ENCODE measurements around the gene IL4R.
A peak's percentile ranks its signal among the peaks of the same experiment; 100 is the strongest.

Gene IL4R

DNA sequence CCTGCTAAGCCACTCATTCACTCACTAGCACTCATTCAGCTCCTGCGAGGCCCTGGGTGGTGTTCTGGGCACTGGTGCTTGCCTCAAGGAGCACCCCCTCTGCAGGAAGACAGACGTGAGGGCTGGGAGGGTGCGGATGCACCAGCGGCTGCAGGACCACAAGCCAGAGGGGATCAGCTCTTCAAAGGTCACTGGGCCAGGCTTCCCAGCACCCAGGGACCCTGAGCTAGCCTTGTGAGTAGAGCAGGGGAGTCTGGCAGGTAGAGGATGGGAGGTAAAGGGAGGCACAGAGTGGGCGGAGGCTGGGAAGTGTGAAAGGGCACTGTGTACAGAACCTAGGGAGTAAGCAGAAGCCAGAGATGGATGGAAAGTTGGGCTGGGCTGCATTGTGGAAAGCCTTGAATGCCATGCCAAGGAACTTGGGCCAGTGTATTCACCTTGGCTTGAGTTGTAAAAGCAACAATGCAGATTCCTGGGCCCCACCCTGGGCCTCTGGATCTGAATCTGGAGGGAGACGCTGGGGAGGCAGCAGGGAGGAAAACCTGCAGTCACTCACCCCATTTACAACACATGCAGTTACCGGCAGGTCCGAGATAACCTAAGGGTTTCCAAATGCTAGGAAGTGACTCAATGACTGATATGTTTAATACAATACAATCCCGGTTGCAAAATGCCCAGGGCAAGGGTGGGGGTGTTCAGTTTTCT is 1.7 kb downstream of the IL4R start:
- FAIRE-seq = no peak
- DNase-seq (ENCODE audit: insufficient read length, low spot score) = peak; percentile 61

DNA sequence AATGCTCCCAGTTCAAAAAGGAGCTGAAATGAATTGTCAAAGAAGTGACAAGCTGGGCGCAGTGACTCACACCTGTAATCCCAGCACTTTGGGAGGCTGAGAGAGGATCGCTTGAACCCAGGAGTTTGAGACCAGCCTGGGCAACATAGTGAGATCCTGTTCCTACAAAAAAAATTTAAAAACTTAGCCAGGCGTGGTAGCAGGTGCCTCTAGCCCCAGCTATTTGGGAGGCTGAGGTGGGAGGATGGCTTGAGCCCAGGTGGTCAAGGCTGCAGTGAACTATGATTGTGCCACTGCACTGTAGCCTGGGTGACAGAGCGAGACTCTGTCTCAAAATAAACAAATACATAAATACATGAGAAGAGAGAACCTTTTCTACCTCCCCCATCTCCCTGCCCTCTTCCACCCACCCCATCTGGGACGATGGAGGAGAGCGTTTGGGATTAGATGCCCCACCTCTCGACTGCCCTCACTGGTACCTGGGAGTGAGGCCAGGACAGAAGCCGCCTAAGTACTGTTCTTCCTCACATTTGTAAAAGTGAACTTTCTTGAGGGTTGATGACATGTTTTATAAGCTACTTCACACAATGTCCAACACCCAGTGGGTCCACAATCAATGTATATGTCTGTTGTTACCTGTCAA is 2.4 kb downstream of the IL4R start:
- FAIRE-seq = no peak
- no peak for DNase-seq (ENCODE audit: insufficient read length, low spot score)
- no peak for TF ChIP-seq POLR2A (IDR thresholded peaks at IDR 0.05; ENCODE audit: low read depth, low read length)

More for the DNA sequence above, 1.7 kb downstream of the IL4R start:
- no peak for TF ChIP-seq POLR2A (IDR thresholded peaks at IDR 0.05; ENCODE audit: low read depth, low read length)

DNA sequence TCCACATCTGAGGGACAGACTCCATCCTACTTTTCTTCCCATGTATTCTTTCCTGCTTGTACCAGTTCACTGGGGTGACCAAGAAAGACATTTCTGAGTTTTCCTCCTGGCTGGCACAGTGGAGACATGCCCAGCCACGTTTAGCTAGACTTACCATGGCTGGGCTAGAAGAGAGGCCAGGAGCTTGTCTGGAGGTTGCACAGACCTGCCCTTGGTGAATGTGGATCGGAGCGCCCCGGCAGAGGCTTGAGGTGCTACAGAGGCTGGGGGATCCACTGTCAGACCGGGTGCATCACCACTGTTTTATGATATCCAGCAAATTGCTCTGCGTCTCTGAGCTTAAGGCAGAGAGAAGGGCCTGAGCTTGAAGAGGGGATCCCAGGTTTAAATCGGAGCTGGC is 3.5 kb downstream of the IL4R start:
- DNase-seq (ENCODE audit: insufficient read length, low spot score) (no peak), FAIRE-seq (no peak)
- TF ChIP-seq POLR2A (IDR thresholded peaks at IDR 0.05; ENCODE audit: low read depth, low read length) = no peak

DNA sequence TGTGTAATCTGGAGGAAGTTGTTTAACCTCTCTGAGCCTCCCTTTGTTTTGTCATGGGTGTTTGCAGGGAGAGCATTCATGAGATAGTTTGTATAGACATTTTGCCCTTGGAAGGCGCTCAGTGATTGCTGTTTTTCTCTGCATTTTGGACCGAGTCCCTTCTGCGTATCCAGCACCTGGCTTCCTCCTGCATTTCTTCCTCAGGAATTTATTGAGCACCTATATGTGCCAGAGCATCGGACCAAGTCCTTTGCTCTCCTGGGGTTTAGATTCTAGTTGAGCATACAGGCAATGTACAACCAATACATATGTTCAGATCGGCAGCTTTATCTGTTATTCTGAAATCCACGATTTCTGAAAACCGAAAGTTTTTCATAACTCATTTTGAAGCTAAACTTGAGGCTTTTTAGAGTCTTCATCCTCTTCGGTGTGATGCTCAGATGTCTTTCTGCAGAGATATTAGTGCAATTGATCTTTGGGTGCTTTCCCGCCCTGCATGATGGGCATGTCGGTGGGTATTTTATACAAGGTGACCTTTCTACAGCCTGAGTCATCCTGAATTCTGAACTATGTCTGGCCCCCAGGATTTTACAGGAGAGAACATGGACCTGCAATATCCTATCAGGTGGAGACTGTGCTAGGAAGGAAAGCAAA is 4.1 kb downstream of the IL4R start:
- no peak for TF ChIP-seq POLR2A (IDR thresholded peaks at IDR 0.05; ENCODE audit: low read depth, low read length)
- FAIRE-seq = no peak

DNA sequence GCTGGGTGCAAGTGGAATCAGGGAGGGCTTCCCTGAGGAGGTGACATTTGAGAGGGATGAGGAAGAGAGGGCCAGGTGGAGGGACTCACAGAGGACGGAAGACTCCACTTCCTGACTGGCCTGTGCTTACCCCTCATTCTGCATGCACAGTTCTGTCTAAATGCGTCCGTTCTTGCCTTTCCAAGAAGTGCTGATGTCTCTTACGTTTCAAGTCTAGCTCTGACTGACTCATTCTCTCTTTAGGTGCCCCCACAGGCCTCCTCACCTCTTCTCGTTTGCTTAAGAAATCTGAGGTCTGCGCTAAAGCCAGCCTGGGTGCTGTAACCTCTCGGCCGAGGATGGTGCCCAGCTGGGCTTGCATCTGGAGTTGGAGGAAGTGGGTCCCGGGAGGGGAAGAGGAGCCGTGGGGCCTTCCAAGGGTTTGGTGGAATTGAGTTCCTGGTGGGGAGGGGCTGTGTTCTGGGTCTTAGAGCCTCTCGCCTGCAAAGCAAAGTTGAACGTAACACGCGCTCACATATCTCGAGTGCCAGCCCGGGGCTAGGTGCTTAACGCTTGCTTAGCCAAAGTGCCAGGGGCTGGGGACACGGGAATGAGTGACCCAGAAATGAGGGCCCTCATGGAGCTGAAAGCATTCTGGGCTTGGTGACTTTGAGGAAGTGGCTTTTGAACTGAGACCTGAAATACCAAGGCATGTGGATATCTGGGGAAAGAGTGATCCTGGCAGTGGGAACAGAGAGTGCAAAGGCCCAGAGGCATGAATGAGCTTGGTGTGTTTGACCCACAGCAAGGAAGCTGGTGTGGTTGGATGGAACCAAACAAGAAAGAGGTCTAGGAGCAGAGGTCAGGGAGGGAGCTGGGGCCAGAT is 4.8 kb downstream of the IL4R start:
- TF ChIP-seq POLR2A (IDR thresholded peaks at IDR 0.05; ENCODE audit: low read depth, low read length) = no peak
- FAIRE-seq (no peak), DNase-seq (ENCODE audit: insufficient read length, low spot score) (no peak)

More for the DNA sequence above, 4.1 kb downstream of the IL4R start:
- no peak for DNase-seq (ENCODE audit: insufficient read length, low spot score)

DNA sequence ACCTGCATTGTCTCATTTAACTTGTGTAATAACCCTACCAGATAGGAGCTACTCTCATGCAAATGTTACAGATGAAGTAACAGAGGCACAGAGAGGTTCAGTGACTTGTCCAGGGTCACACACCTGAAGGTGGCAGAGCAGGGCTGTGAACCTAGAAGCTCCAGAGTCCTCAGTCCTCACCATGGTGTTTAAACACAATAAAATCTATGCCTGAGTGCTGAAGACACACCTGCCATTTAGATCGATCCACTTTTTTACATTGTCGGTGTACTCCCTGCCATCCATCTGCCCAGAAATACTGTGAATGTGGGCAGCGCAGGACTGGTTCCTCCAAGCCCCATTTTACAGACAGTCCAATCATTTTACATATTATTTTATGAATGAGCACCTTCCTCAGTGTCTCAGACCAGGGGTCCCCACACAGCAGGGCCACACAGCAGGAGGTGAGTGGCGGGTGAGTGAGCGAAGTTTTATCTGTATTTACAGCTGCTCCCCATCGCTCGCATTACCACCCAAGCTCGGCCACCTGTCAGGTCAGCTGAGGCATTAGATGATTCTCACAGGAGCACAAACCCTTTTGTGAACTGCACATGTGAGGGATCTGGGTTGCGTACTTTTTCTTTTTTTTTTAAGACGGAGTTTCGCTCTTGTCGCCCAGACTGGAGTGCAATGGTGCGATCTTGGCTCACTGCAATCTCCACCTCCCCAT is 5.6 kb downstream of the IL4R start:
- DNase-seq (ENCODE audit: insufficient read length, low spot score) (no peak), FAIRE-seq (no peak)
- TF ChIP-seq POLR2A (IDR thresholded peaks at IDR 0.05; ENCODE audit: low read depth, low read length) = no peak

DNA sequence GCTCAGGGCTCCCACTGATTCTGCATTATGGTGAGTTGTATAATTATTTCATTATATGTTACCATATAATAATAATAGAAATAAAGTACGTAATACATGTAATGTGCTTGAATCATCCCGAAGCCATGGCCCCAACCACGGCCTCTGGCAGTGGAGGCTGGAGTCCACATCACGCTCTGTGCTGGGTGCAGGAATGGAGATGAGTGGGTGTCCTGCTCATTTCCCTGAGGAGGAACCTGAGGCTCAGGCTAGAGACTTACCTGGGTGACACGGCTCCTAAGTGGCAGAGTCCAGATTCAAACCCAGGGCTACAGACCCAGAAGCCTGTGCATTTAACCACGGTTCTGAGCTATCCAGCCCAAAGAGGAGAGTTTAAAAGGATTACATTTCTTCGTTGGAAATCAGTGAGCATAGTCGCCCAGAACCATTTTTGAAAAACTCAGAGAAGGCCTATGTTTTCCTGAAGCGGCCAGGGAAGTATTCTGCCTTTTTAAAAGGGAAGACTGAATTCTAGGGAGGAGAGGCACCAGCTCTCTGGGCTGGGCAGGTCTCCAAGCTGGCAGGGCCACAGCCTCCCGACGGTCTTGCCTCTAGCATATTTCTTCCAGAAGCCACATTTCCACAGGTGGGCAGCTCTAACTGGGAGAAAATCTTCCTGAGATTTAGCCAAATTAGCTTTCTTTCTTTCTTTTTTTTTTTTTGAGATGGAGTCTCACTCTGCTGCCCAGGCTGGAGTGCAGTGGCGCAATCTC is 6.7 kb downstream of the IL4R start:
- DNase-seq (ENCODE audit: insufficient read length, low spot score) = no peak
- FAIRE-seq = no peak
- no peak for TF ChIP-seq POLR2A (IDR thresholded peaks at IDR 0.05; ENCODE audit: low read depth, low read length)

DNA sequence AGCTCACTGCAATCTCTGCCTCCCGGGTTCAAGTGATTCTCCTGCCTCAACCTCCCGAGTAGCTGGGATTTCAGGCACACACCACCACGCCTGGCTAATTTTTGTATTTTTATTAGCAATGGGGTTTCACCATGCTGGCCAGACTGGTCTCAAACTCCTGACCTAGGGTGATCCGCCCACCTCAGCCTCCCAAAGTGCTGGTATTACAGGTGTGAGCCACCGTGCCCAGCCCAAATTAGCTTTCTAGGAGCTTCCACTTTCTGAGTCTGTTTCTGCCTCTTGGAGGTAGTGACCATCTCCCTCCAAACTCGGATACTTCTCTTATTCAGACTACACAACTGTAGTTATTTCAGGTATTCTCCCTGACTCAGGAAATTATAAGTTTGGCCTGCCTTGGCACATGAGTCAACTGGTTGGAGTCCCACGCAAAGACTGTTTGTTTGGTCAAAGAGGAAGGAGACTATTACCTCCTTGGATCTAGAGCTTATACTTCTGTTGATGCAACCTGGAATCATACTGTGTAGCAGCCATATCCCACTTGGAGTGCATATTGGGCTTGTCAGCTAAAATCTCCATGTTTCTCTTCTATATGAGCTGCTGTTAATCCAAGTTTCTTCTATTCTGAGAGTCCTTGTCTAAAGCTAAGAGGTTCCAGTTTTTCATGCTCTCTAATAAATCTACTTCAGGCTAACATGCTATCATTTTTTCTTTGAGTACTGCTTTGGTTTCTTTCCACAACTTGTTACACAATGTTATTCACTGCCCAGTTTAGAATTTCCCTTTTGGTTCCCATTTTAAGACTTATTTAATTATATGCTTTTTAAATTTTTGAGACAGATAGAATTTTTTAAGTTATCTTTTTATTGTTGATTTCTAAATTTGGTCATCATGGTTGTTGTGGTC is 7.5 kb downstream of the IL4R start:
- no peak for FAIRE-seq
- DNase-seq (ENCODE audit: insufficient read length, low spot score) = peak; percentile 38
- no peak for TF ChIP-seq POLR2A (IDR thresholded peaks at IDR 0.05; ENCODE audit: low read depth, low read length)

DNA sequence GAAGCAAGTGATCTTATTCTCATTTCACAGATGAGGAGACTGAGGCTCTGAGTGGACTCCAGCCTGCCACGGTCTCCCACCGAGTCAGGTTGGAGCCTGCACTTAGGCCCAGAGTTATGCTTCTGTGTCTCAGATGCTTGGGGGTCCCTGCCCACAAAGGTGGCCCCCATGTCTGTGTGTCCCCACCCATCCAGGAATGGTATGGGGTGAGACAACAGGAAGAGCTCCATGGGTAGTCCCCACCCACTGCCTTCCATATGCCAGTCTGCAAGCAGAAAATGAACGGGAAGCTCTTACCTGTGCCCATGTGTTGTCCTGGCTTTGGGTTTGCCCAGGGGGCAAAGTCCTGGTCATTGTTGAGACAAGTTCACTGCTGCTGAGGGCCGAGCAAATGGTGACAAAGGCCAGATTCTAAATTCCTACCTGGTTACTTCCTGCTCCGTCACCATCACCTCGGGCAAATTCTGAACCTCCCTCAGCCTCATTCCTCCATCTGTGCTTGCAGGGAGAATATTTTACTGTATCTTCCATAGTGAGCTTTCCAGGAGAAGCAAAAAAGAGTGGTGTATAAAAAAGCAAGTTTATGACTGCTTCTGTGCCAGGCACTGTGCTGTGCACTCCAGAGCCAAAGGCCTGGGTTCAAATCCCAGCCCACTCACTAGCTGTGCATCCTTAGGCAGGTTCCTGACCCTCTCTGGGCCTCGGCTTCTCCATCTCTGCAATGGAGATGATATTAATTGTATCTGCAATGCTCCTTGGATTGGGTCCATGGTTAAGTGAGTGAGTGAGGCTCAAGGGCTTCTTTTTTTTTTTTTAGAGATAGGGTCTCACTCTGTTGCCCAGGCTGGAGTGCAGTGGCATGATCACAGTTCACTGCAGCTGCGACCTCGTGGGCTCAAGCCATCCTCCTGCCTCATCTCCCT is 9.3 kb downstream of the IL4R start:
- TF ChIP-seq POLR2A (IDR thresholded peaks at IDR 0.05; ENCODE audit: low read depth, low read length) = no peak
- FAIRE-seq (no peak), DNase-seq (ENCODE audit: insufficient read length, low spot score) (no peak)

DNA sequence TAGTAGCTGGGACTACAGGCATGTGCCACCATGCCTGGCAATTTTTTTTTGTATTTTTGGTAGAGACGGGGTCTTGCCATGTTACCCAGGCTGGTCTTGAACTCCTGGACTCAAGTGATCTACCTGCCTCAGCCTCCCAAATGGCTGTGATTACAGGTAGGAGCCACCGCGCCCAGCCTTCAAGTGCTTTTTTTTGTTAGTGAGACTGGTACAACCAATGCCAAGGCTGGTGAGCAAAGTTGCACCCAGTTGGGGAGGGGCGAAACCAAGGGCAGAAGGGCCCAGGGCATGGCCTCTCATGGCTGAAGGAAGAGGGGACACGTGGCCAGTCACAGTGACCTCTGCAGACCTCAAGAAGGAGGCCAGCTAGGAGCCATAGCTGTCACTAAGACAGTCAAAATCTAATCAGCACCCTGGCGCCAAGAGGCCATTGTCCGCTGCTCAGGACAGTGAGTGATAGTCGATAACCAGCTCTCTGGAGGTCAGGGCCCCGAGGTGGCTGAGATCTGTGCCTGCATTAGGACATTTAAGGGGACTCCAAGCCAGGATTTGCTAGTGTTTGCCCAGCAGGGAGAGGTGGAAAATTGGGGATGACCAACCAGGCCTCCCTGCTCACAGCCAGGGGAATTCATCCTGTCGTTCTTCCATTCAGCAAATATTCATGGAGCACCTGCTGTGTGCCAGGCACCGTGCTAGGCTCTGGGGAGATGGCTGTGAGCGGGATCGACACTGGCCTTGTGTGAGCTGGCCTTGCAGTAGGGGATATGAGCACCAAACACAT is 10.2 kb downstream of the IL4R start:
- no peak for FAIRE-seq
- no peak for DNase-seq (ENCODE audit: insufficient read length, low spot score)
- no peak for TF ChIP-seq POLR2A (IDR thresholded peaks at IDR 0.05; ENCODE audit: low read depth, low read length)
